Activated CD8-positive, alpha-beta memory T cell treated with anti-CD3 and anti-CD28 coated beads, Interleukin-2, amount 50 U/mL, for 1 hour (primary cell): ENCODE measurements around the gene SRSF7.
A peak's percentile ranks its signal among the peaks of the same experiment; 100 is the strongest.
"Not testable (repeated sequence)": the region's sequence is repeated elsewhere in the genome, so short reads cannot be mapped to it uniquely, and the experiment has no call there.

Experiments
- DNase-seq: peaks from one replicate; pipeline ENCODE4 v3.0.0-alpha.2; 2020; ENCODE audit errors: extremely low read depth

SRSF7 gene

GRCh38 chr2:38750891-38751595, at the start of gene SRSF7:
Gene SRSF7, minus strand, starts transcription at chr2:38751361. Its CDS starts 105 bp downstream, at chr2:38751256.
- DNase-seq: peak; percentile 95

GRCh38 chr2:38797953-38798352, 46.8 kb upstream of the SRSF7 start:
- DNase-seq: no peak

GRCh38 chr2:38797250-38797676, 46.1 kb upstream of the SRSF7 start:
- DNase-seq: no peak

DNA sequence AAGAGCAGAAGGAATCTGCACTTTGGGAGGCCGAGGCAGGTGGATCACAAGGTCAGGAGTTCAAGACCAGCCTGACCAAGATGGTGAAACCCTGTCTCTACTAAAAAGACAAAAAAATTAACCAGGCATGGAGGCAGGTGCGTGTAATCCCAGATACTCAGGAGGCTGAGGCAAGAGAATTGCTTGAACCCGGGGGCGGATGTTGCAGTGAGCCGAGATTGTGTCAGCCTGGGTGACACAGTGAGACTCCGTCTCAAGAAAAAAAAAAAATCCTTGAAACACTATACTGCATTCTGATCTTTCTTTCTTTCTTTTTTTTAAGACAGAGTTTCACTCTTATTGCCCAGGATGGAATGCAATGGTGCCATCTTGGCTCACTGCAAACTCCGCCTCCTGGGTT, 43.9 kb upstream of the SRSF7 start:
- DNase-seq: not testable (repeated sequence)

DNA sequence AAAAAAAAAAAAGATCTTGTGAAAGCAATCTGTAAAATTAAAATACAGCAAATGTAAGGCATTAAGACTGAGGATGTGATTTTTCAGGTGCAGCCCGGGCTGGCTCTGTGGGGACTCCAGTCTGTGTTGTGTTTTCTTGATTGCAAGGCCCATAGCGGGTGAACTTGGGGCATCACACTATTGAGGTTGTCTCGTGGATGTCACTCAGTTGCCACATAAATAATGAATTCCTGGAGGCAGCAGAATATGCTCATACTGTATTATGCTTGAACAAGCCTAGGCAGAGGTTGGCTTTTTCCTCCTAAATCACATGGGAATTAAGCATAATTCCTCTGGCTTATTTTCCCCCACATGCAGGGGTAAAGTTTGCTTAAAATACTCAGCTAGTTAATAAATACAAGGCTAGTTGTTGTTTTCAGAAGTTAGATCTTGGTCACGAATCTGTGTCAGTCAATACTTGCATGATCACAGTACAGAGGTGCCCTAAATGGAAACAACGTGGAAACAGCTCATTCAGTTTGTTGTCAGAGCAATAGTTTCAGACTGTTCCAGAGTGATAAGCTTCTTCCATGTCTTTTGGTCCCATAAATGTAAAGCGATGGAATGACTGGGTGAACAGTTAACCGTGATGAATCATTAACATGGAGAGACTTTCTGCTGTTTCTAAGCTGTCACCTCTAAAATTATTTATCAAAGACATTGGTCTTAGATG, 43.2 kb upstream of the SRSF7 start:
- DNase-seq: no peak

- no peak for DNase-seq
Observed at GRCh38 chr2:38793511-38793910, 42.4 kb upstream of the SRSF7 start.

DNA sequence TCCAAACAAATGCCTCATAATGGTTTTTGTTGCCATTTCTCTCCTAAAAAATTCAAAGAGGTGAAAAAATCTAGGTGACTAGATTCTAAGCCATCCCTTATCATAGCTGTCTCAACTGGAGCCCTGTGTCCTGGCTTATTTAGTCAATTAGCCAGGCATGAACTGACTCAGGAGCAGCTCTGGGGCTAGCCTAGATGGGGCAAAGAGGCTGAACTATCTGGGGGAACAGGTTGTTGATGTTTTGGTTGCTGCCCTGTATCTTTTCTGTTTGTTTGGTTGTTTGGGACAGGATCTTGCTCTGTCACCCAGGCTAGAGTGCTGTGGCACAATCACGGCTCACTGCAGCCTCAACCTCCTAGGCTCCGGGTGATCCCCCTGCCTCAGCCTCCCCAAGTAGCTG, 41.6 kb upstream of the SRSF7 start:
- no peak for DNase-seq

DNA sequence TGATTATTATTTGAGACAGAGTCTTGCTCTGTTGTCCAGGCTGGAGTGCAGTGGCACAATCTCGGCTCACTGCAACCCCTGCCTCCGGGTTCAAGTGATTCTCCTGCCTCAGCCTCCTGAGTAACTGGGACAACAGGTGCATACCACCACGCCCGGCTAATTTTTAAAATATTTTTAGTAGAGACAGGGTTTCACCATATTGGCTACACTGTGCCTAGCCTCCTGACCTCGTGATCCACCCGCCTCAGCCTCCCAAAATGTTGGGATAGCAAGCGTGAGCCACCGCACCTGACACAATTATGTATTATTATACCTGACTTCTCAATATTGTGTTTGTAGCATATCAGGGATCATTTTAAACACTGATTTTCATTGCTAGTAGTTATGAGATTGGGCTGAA, 41.2 kb upstream of the SRSF7 start:
- not testable (repeated sequence) for DNase-seq

GRCh38 chr2:38791744-38792143, 40.6 kb upstream of the SRSF7 start:
- DNase-seq: no peak

GRCh38 chr2:38789691-38790090, 38.5 kb upstream of the SRSF7 start:
- DNase-seq: no peak

DNA sequence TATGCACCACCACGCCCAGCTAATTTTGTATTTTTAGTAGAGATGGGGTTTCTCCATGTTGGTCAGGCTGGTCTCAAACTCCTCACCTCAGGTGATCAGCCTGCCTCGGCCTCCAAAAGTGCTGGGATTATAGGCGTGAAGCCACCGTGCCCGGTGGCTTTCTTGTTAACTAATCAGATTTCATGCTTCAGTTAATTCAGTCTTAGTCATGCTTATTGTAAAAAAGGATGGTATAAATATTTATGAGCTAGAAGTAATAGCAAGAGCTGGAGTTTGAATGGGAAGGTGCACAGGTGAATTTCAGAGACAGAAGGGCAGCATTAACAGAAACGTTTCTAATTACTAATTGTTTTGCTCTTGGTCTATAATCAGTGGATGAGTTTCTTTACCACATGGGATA, 37.1 kb upstream of the SRSF7 start:
- no peak for DNase-seq

DNA sequence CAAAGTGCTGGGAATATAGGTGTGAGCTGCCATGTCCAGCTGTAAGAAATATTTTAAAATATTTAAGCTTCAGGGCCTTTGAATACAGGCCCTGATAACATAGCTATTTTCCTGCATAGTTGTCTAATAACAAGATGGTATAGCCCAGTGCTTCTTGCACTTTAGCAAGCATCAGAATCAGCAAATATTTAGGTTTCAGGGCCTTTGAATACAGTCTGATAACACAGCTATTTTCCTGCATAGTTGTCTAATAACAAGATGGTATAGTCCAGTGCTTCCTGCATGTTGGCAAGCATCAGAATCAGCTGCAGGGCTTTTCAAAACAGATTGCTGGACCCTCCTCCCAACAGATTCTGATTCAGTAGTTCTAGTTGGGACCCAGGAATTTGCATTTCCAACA, 32.4 kb upstream of the SRSF7 start:
- no peak for DNase-seq

GRCh38 chr2:38778687-38779082, 27.5 kb upstream of the SRSF7 start:
- DNase-seq: no peak

DNA sequence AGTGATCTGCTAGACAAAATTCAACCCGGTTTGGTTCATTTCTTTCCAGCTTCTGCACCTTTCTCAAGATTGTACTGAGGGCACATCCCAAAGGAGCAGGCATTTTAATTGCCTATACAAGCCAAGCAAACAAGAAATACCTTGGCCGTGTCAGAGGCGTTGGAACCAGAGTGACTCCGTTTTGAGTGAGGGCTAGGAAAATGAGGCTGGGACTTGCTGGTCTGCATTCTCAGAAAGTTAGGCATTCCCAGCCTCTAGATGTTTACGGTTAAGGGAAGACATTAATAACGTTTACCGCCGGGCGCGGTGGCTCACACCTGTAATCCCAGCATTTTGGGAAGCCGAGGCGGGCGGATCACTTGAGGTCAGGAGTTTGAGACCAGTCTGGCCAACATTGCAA, 25.4 kb upstream of the SRSF7 start:
- DNase-seq: no peak

DNA sequence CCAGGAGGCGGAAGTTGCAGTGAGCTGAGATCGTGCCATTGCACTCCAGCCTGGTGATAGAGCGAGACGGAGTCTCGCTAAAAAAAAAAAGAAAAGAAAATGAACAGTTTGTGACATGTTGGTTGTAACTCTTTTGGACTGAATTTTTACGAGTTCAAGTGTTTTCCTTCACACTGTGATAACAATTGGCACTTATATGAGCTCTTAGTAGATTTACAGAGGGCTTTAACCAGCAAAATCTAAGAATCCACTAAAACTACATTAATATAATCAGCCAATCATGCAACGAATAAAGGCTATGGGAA, 24.7 kb upstream of the SRSF7 start:
- DNase-seq: no peak

GRCh38 chr2:38775097-38775920, 24.1 kb upstream of the SRSF7 start:
- DNase-seq: no peak

DNA sequence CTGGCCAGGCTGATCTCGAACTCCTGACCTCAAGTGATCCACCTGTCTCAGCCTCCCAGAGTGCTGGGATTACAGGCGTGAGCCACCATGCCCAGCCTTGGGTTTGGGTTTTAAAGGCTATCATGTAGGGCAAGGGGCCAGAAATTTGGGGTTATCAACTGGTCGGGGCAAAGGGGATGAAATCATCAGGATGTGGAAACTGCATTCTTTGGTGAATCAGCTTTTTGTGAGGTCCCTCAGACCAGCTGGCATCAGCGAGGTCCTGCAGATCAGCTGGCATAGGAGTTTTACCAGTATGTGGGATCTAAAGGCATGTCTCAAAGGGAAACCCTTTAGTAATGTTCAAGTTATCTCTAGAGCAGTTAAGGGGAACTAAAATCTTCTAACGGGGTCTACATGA, 20.5 kb upstream of the SRSF7 start:
- DNase-seq: no peak

DNA sequence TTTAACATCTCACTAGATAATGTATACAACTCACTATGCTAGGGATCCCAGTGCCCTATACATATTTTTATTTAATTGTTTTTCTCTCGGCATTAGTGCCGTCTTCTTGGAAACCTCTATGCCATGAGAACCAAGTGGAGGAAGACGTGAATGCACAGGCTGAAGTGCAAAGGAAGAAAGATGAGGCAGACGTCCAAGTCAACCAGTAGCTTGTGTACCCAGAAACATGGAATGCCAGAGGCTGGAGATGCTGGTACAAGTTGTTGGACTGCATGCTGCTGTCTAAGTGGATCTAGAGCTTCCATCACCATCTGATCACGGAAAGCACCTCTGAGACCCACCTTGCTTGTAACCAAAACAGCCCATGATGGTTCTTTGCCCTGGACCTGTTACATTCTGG, 14.4 kb upstream of the SRSF7 start:
- DNase-seq: no peak

DNA sequence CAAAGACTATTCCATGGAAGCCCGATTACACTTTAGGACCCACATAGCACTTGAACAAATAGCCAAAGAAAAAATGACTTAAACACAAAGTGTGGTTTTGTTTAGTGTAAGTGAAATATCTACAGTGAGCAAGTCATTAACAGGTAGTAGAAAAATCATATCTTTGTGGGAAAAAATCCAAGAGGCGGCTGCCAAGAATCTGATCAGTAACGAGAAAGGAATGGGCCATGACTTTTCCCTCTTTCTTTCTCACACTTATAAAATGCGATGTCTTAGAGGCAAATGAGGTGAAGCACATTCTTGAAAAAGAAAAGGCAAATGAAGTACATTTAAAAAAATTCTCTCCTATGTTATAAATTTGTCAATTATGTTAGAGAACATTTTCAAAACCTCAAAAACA, 14.0 kb upstream of the SRSF7 start:
- DNase-seq: no peak

GRCh38 chr2:38763728-38764127, 12.6 kb upstream of the SRSF7 start:
- DNase-seq: no peak

DNA sequence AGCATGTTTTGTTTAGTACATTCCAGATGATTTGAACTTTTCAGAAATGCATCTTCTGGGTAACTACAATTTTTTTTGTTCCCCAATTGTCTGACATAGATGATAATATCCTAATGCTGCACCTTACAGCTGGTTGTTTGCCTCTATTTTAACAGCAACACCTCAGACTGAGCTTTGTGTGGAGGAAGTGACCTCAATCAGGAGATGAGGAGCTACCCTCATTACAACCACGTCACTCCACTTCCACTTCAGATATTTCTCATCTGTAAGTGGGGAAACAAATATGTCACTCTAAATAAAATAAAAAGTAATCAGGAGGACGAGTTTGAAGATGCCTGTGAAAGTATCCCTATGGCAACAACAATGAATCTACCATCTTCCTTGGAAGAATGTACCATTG, 12.1 kb upstream of the SRSF7 start:
- DNase-seq: no peak

- not testable (repeated sequence) for DNase-seq
Observed at GRCh38 chr2:38755891-38756290, 4.7 kb upstream of the SRSF7 start.

- DNase-seq: no peak
Observed at GRCh38 chr2:38754506-38754905, 3.3 kb upstream of the SRSF7 start.
